Endothelial cell of umbilical vein (primary cell): Measurements from ENCODE around the gene KRTAP12-3.

Source experiments
- EZH2 ChIP-seq: IDR thresholded peaks from 2 replicates; pipeline ENCODE4 v1.6.1; 2012; ENCODE audit warnings: borderline replicate concordance, low read depth, mild to moderate bottlenecking, moderate library complexity, low read length, inconsistent platforms; ENCODE audit not compliant: severe bottlenecking
- FOS ChIP-seq: IDR thresholded peaks from 2 replicates; pipeline ENCODE4 v1.6.1; 2011; ENCODE audit warnings: mild to moderate bottlenecking, low read length, moderate library complexity, borderline replicate concordance; ENCODE audit not compliant: insufficient read depth
- JUN ChIP-seq: IDR thresholded peaks from 2 replicates; pipeline ENCODE4 v1.6.1; 2011; ENCODE audit warnings: borderline replicate concordance, low read depth; ENCODE audit not compliant: insufficient read length, insufficient read depth
- MYC ChIP-seq: IDR thresholded peaks from one replicate; pipeline ENCODE4 v1.6.1; 2011; ENCODE audit warnings: mild to moderate bottlenecking, low read depth, low read length
- POLR2A ChIP-seq: IDR thresholded peaks from 2 replicates; pipeline ENCODE4 v1.6.1; 2012; ENCODE audit warnings: low read depth, mild to moderate bottlenecking, control low read depth, low read length
- POLR2AphosphoS5 ChIP-seq: IDR thresholded peaks from 2 replicates; pipeline ENCODE4 v1.6.1; 2012; ENCODE audit warnings: low read depth, mild to moderate bottlenecking, control low read depth, low read length, moderate library complexity; ENCODE audit not compliant: insufficient read depth
- TF ChIP-seq, protein P1 (sequence below), 2 donors: IDR thresholded peaks; 1 replicate in 1 of 2; 2 replicates in 1 of 2; pipeline ENCODE4 v1.5.1; 2011; ENCODE audit warnings: low read length in 2 of 2, mild to moderate bottlenecking in 2 of 2, moderate library complexity in 2 of 2, control low read depth in 1 of 2, inconsistent platforms in 1 of 2, low read depth in 1 of 2; ENCODE audit not compliant: insufficient read depth in 1 of 2; ENCODE audit errors: extremely low read depth in 1 of 2
- TF ChIP-seq, protein P2 (sequence below): IDR thresholded peaks from 2 replicates; pipeline ENCODE4 v1.6.1; 2011; ENCODE audit not compliant: insufficient read depth, insufficient read length

DNA sequence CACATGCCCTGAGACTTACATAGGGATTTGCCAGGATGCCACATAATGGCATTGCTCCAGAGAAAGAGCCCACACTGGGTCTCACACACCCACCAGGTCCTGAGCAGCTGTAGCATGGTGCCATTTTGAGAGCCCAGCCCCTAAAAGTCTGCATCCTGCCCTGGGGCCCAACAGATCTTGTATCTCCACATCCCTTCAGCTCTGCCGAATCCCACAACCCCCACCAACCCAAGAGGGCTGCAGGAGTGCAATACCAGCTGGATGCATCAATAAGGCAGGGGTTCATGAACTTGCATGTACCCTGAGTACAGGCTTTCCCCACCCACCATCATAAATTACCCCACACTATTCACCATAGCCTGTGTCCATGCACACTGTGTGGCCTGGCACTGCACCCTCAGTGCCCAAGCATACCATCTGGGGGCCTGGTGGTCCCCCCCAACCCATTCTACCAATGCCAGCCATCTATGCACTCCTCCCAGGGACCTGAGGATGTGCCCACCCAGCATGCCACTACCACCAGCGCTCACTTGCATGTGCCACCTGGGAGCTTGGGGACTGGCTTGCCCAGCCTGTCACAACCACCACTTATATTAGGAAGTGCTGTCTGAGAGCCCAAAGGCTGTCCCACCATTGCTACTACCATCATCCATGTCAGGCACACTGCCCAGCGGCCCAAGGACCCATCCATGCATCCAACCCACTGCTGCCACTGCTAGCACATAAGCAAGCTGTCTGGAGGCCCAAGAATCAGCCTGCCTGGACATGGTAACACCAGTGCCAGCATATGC lies 13.1 kb downstream of the KRTAP12-3 start:
- TF ChIP-seq EZH2 (no peak), POLR2AphosphoS5 (no peak), JUN (no peak), POLR2A (no peak), FOS (no peak), MYC (no peak)
- TF ChIP-seq, protein P1, sequence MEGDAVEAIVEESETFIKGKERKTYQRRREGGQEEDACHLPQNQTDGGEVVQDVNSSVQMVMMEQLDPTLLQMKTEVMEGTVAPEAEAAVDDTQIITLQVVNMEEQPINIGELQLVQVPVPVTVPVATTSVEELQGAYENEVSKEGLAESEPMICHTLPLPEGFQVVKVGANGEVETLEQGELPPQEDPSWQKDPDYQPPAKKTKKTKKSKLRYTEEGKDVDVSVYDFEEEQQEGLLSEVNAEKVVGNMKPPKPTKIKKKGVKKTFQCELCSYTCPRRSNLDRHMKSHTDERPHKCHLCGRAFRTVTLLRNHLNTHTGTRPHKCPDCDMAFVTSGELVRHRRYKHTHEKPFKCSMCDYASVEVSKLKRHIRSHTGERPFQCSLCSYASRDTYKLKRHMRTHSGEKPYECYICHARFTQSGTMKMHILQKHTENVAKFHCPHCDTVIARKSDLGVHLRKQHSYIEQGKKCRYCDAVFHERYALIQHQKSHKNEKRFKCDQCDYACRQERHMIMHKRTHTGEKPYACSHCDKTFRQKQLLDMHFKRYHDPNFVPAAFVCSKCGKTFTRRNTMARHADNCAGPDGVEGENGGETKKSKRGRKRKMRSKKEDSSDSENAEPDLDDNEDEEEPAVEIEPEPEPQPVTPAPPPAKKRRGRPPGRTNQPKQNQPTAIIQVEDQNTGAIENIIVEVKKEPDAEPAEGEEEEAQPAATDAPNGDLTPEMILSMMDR (IDR thresholded peaks at IDR 0.05; ENCODE audit: extremely low read depth in 1 of 2, insufficient read depth in 1 of 2, low read depth in 1 of 2, low read length in 2 of 2): no peak
- TF ChIP-seq, protein P2, sequence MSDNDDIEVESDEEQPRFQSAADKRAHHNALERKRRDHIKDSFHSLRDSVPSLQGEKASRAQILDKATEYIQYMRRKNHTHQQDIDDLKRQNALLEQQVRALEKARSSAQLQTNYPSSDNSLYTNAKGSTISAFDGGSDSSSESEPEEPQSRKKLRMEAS: no peak
